Epithelial cell of prostate (primary cell): ENCODE data around the gene ELL.
"Not testable (repeated sequence)": the region's sequence is repeated elsewhere in the genome, so short reads cannot be mapped to it uniquely, and the experiment has no call there.

ENCODE experiments used
- DNase-seq: peaks from one replicate; pipeline ENCODE4 v3.0.0-alpha.2; 2011; ENCODE audit warnings: low read depth, low spot score
- H3K27ac ChIP-seq: fragments of 450-650 bp; 2 replicates; pipeline ENCODE4 v1.5.1; 2017; ENCODE audit warnings: mild to moderate bottlenecking

The ELL gene

GRCh38 chr19:18521692-18522123 is at the start of gene ELL:
ELL (minus strand) TSS chr19:18522070; CDS start chr19:18522055, 15 bp downstream.
- peak within 1 kb of the TSS; percentile 96 for H3K27ac ChIP-seq
- no peak for DNase-seq

GRCh38 chr19:18568367-18568766 is 46.5 kb upstream of the ELL start:
- DNase-seq, result no peak
- no peak overlapping the region for H3K27ac ChIP-seq

GRCh38 chr19:18566953-18567352 is 45.1 kb upstream of the ELL start:
- H3K27ac ChIP-seq, result no peak overlapping the region

GRCh38 chr19:18562086-18562485 is 40.2 kb upstream of the ELL start:
- no peak for DNase-seq
- no peak overlapping the region for H3K27ac ChIP-seq

More at GRCh38 chr19:18566953-18567352, 45.1 kb upstream of the ELL start:
- DNase-seq, result no peak

- H3K27ac ChIP-seq, result no peak overlapping the region
Observed at GRCh38 chr19:18559685-18560084, 37.8 kb upstream of the ELL start.

GRCh38 chr19:18558604-18559003 is 36.7 kb upstream of the ELL start:
- DNase-seq, result no peak
- peak overlapping the region; percentile 76 for H3K27ac ChIP-seq

More at GRCh38 chr19:18559685-18560084, 37.8 kb upstream of the ELL start:
- DNase-seq, result no peak

GRCh38 chr19:18558202-18558555 is 36.3 kb upstream of the ELL start:
- H3K27ac ChIP-seq, result peak overlapping the region; percentile 76
- DNase-seq, result no peak

GRCh38 chr19:18557411-18558201 is 35.7 kb upstream of the ELL start, which contains the start of gene KXD1:
KXD1 (plus strand) TSS chr19:18557870; CDS start chr19:18562057, 4,187 bp downstream.
- peak within 1 kb of the TSS; percentile 76 for H3K27ac ChIP-seq
- peak; percentile 91 for DNase-seq

- no peak for DNase-seq
- no peak overlapping the region for H3K27ac ChIP-seq
Observed at GRCh38 chr19:18551631-18552030, 29.8 kb upstream of the ELL start.

GRCh38 chr19:18543814-18544475 is 22.1 kb upstream of the ELL start:
- DNase-seq, result peak; percentile 44
- H3K27ac ChIP-seq, result peak overlapping the region; percentile 58

- DNase-seq, result peak; percentile 20
- H3K27ac ChIP-seq, result peak within 1 kb of the TSS; percentile 58
Observed at GRCh38 chr19:18542941-18543813, 21.3 kb upstream of the ELL start, which contains the start of gene FKBP8. FKBP8 (minus strand) TSS chr19:18543573; CDS start chr19:18541970, 1,603 bp downstream.

GRCh38 chr19:18541992-18542940 is 20.4 kb upstream of the ELL start:
- peak overlapping the region; percentile 58 for H3K27ac ChIP-seq

GRCh38 chr19:18541258-18541991 is 19.6 kb upstream of the ELL start:
- DNase-seq, result no peak
- H3K27ac ChIP-seq, result no peak overlapping the region

More at GRCh38 chr19:18541992-18542940, 20.4 kb upstream of the ELL start:
- DNase-seq, result no peak

GRCh38 chr19:18540200-18540599 is 18.3 kb upstream of the ELL start:
- H3K27ac ChIP-seq, DNase-seq: not testable (repeated sequence)

GRCh38 chr19:18539372-18539771 is 17.5 kb upstream of the ELL start:
- no peak for DNase-seq
- H3K27ac ChIP-seq, result no peak overlapping the region

- no peak for DNase-seq
- no peak overlapping the region for H3K27ac ChIP-seq
Observed at GRCh38 chr19:18538115-18538514, 16.2 kb upstream of the ELL start.

GRCh38 chr19:18537431-18537830 is 15.6 kb upstream of the ELL start:
- H3K27ac ChIP-seq, result no peak overlapping the region

GRCh38 chr19:18536475-18536874 is 14.6 kb upstream of the ELL start:
- DNase-seq, result no peak
- H3K27ac ChIP-seq, result no peak overlapping the region

More at GRCh38 chr19:18537431-18537830, 15.6 kb upstream of the ELL start:
- no peak for DNase-seq
